ENCODE measurements around the gene UGDH. TPM values are rescaled to one million over a fixed set of nuclear protein-coding genes. Genes with fewer than 3 reads are reported as not detected.

Gene UGDH
- total and polyA plus RNA-seq, 10 of the 15 experiments (the other 5 are each of a cell fraction or from before 2014, with no cell fraction given): 11.1 to 60.3 (median 26.8) TPM

GRCh38 chr4:39484582-39485272, 42.5 kb downstream of the UGDH start:
- no peak overlapping the region for H3K27ac ChIP-seq (ENCODE audit: control insufficient read depth, insufficient read depth)
- ChIA-PET CTCF (interaction anchor here (0.9 to 1.6 kb wide), 2 partner anchors 16 to 428 kb away, joined by 3 read pairs; no protein-coding TSS in a partner anchor), SMC1A (ENCODE audit: uncharacterized antibody, unreplicated experiment) (no interaction called here), RAD21 (ENCODE audit: unreplicated experiment) (no interaction called here), POLR2A (no interaction called here)
- no peaks in the 10 kb centered on the region for H3K27me3 ChIP-seq (replicated peaks in 1 of 2; ENCODE audit: control insufficient read depth in 2 of 2, insufficient read depth in 2 of 2, low read length in 1 of 2)
- no peaks in the 10 kb centered on the region for H3K79me2 ChIP-seq (ENCODE audit: control insufficient read depth, insufficient read depth, low read length)
- in situ Hi-C loops (cut with MboI) (no loop called here), intact Hi-C loops (cut with micrococcal nuclease; ENCODE audit: unreplicated experiment) (no loop called here)
- no peaks in the 10 kb centered on the region for H3K36me3 ChIP-seq (ENCODE audit: control insufficient read depth in 2 of 2, insufficient read depth in 2 of 2, low read length in 1 of 2)
- TF ChIP-seq IKZF2 (IDR thresholded peaks at IDR 0.05): no peak
- TF ChIP-seq ZBTB33 (IDR thresholded peaks at IDR 0.05): no peak
- no peak for TF ChIP-seq CBX3 (IDR thresholded peaks at IDR 0.05; ENCODE audit: borderline replicate concordance, low read depth)
- no peak for TF ChIP-seq SMAD5 (IDR thresholded peaks at IDR 0.05; ENCODE audit: low read depth)
- no peak for ATAC-seq
- FAIRE-seq: no peak
- no peaks in the 10 kb centered on the region for H3K9me3 ChIP-seq (replicated peaks; ENCODE audit: control insufficient read depth, insufficient read depth, low read length)
- no peaks in the 10 kb centered on the region for H4K20me1 ChIP-seq (ENCODE audit: control insufficient read depth, insufficient read depth)
- H3K4me1 ChIP-seq (ENCODE audit: control insufficient read depth, insufficient read depth, low read length): no peaks in the 10 kb centered on the region
- 55% methylated on average over 6 of the region's 6 CpGs for WGBS (ENCODE audit: insufficient coverage, insufficient replicate concordance, low lambda C conversion rate, missing lambda C conversion rate)
- BruUV-seq (replicated peaks): no TSS peak
- H3K4me3 ChIP-seq: no peak overlapping the region
- no peak overlapping the region for H3K9ac ChIP-seq (ENCODE audit: control insufficient read depth, insufficient read depth, low read length)
- no peak for DNase-seq (ENCODE audit: low read depth, low spot score)
- H2AFZ ChIP-seq (ENCODE audit: control insufficient read depth, low read depth, low read length): no peak overlapping the region
- H3K4me2 ChIP-seq (ENCODE audit: control insufficient read depth, insufficient read depth): no peak overlapping the region

All from GM12878 (cell line).